Stimulated activated CD4-positive, alpha-beta T cell treated with anti-CD3 and anti-CD28 coated beads, Interleukin-12 subunit alpha, Interleukin-12 subunit beta, amount 100 ng/mL, for 48 hours (primary cell): ENCODE measurements around the gene FSTL3.

Experiments
- DNase-seq, 3 donors: peaks; one replicate each; pipeline ENCODE4 v3.0.0-alpha.2; 2020; ENCODE audit warnings: low read depth in 2 of 3, low spot score in 1 of 3

Gene FSTL3

GRCh38 chr19:644789-645188 is 31.4 kb upstream of the FSTL3 start:
- no peak for DNase-seq

GRCh38 chr19:645912-646778 is 30.0 kb upstream of the FSTL3 start:
- DNase-seq: no peak

GRCh38 chr19:646779-647565 is 29.2 kb upstream of the FSTL3 start:
- no peak for DNase-seq

GRCh38 chr19:647566-648284 is 28.5 kb upstream of the FSTL3 start:
- DNase-seq: no peak

GRCh38 chr19:648305-648704 is 27.9 kb upstream of the FSTL3 start:
- no peak for DNase-seq

- no peak for DNase-seq
Measured at GRCh38 chr19:648904-649801, 27.0 kb upstream of the FSTL3 start.

GRCh38 chr19:650121-650520 is 26.1 kb upstream of the FSTL3 start:
- no peak for DNase-seq

GRCh38 chr19:651114-651818 is 24.9 kb upstream of the FSTL3 start:
- DNase-seq: no peak

- no peak for DNase-seq
Measured at GRCh38 chr19:651991-652390, 24.2 kb upstream of the FSTL3 start.

GRCh38 chr19:652467-653389 is 23.5 kb upstream of the FSTL3 start:
- no peak for DNase-seq

GRCh38 chr19:653425-653824 is 22.8 kb upstream of the FSTL3 start:
- no peak for DNase-seq

- DNase-seq: no peak
Measured at GRCh38 chr19:655691-656090, 20.5 kb upstream of the FSTL3 start.

GRCh38 chr19:656751-657559 is 19.2 kb upstream of the FSTL3 start:
- no peak for DNase-seq

- DNase-seq: no peak
Measured at GRCh38 chr19:657611-658010, 18.6 kb upstream of the FSTL3 start.

GRCh38 chr19:658059-658839 is 17.9 kb upstream of the FSTL3 start:
- DNase-seq: no peak

- DNase-seq: no peak
Measured at GRCh38 chr19:658916-659839, 17.0 kb upstream of the FSTL3 start.
